PC-3 (cell line): ENCODE results near the gene SLC22A14.

Source experiments
- CTCF ChIP-seq: fragments of 300-600 bp; sonication (generic); conservative IDR thresholded peaks from 2 replicates; pipeline ENCODE4 v1.5.1; 2017; ENCODE audit warnings: antibody characterized with exemption, low read depth, mild to moderate bottlenecking, low read length
- EZH2 ChIP-seq: fragments of 300-600 bp; sonication (generic); IDR thresholded peaks from one replicate; pipeline ENCODE4 v1.6.1; 2017; ENCODE audit warnings: antibody characterized with exemption, mild to moderate bottlenecking, low read length; ENCODE audit not compliant: unreplicated experiment
- EZH2phosphoT487 ChIP-seq: fragments of 300-600 bp; sonication (generic); IDR thresholded peaks from 2 replicates; pipeline ENCODE4 v1.6.1; 2018; ENCODE audit warnings: mild to moderate bottlenecking, antibody characterized with exemption, low read length, borderline replicate concordance

- no peak for TF ChIP-seq CTCF
- TF ChIP-seq EZH2phosphoT487 = no peak
- no peak for TF ChIP-seq EZH2
Observed at GRCh38 chr3:38276917-38277630, 5.0 kb upstream of the SLC22A14 start.
